ENCODE data around the gene CDK17. TPM values are rescaled to one million over a fixed set of nuclear protein-coding genes. Genes with fewer than 3 reads are reported as not detected.
A peak's percentile ranks its signal among the peaks of the same experiment; 100 is the strongest.
"Not testable (repeated sequence)": the region's sequence is repeated elsewhere in the genome, so short reads cannot be mapped to it uniquely, and the experiment has no call there.

The CDK17 gene
- polyA plus RNA-seq, 3 donors from 2014 or later = 27.2 to 64.0 (median 52.7) TPM

DNA sequence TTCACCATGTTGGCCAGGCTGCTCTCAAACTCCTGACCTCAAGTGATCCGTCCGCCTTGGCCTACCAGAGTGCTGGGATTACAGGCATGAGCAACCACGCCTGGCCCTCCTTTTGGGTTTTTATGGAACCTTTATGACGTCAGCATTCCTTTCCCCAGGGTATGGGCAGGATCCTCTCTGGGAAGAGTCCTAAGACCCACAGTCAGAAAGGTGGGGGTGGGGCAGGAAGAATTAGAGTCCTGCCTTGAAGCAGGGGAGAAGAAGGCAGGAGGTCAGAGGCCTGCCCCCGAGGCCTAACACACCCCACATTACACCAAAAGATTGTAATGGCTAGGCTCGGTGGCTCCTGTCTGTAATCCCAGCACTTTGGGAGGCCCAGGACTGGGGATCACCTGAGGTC, 30.8 kb upstream of the CDK17 start:
- no peak for DNase-seq
- Mint-ChIP-seq H3K27ac (peak overlapping the region in 4 of 6 donors; percentile 6 to 42 (median 19)), H3K4me1 (peaks cover 18 to 19% of the 10 kb centered on the region in 2 donors), H3K27me3 (ENCODE audit: low read depth in 3 of 3) (peaks cover 0 to 12% (median 4%) of the 10 kb centered on the region in 3 donors), H3K4me3 (no peak overlapping the region), H3K9me3 (peaks cover 0 to 1% (median 0%) of the 10 kb centered on the region in 6 donors), H3K36me3 (no peaks in the 10 kb centered on the region)

GRCh38 chr12:96427269-96427729, 27.1 kb upstream of the CDK17 start:
- peak overlapping the region in 3 of 6 donors; percentile 13 to 79 (median 60) for H3K27ac Mint-ChIP-seq
- peaks cover 0 to 2% (median 2%) of the 10 kb centered on the region in 3 donors for H3K27me3 Mint-ChIP-seq (ENCODE audit: low read depth in 3 of 3)
- H3K9me3 Mint-ChIP-seq = peaks cover 0 to 1% (median 0%) of the 10 kb centered on the region in 6 donors
- peaks cover 6 to 7% of the 10 kb centered on the region in 2 donors for H3K4me1 Mint-ChIP-seq
- no peaks in the 10 kb centered on the region for H3K36me3 Mint-ChIP-seq
- no peak overlapping the region for H3K4me3 Mint-ChIP-seq
- DNase-seq = no peak

DNA sequence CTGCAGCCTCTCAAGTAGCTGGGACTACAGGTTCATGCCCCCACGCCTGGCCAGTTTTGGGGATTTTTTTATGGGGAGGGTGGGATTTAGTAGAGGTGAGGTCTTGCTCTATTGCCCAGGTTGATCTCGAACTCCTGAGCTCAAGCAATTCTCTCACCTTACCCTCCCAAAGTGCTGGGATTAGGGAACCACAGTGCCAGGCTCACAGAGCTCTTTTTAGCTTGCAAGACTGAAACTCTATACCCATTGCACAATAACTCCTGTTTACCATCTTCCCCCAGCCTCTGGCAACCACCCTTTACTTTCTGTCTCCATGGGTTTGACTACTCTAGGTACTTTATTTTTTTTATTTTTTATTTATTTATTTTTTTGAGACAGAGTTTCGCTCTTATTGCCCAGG, 25.7 kb upstream of the CDK17 start:
- no peak overlapping the region for H3K27ac Mint-ChIP-seq

GRCh38 chr12:96425321-96425720, 25.1 kb upstream of the CDK17 start:
- Mint-ChIP-seq H3K4me1 (peaks cover 22 to 26% of the 10 kb centered on the region in 2 donors), H3K36me3 (no peaks in the 10 kb centered on the region), H3K9me3 (peaks cover 0 to 1% (median 0%) of the 10 kb centered on the region in 6 donors), H3K27ac (peak overlapping the region in 2 of 6 donors; percentile 24 to 66), H3K4me3 (no peak overlapping the region), H3K27me3 (ENCODE audit: low read depth in 3 of 3) (peaks cover 0 to 2% (median 2%) of the 10 kb centered on the region in 3 donors)
- DNase-seq = no peak

More for the DNA sequence above, 25.7 kb upstream of the CDK17 start:
- Mint-ChIP-seq H3K9me3 (peaks cover 0 to 1% (median 0%) of the 10 kb centered on the region in 6 donors), H3K4me1 (peaks cover 17 to 19% of the 10 kb centered on the region in 2 donors), H3K4me3 (no peak overlapping the region), H3K27me3 (ENCODE audit: low read depth in 3 of 3) (peaks cover 0 to 2% (median 2%) of the 10 kb centered on the region in 3 donors), H3K36me3 (no peaks in the 10 kb centered on the region)
- no peak for DNase-seq

- H3K4me3 Mint-ChIP-seq = no peak overlapping the region
- H3K4me1 Mint-ChIP-seq = peaks cover 22 to 28% of the 10 kb centered on the region in 2 donors
- no peak overlapping the region for H3K27ac Mint-ChIP-seq
- peaks cover 0 to 1% (median 0%) of the 10 kb centered on the region in 6 donors for H3K9me3 Mint-ChIP-seq
- peaks cover 0 to 2% (median 2%) of the 10 kb centered on the region in 3 donors for H3K27me3 Mint-ChIP-seq (ENCODE audit: low read depth in 3 of 3)
- DNase-seq = no peak
- no peaks in the 10 kb centered on the region for H3K36me3 Mint-ChIP-seq
These were observed 24.4 kb upstream of the CDK17 start for GRCh38 chr12:96424601-96425000.

GRCh38 chr12:96422192-96422591, 22.0 kb upstream of the CDK17 start:
- H3K4me1 Mint-ChIP-seq = peaks cover 20 to 28% of the 10 kb centered on the region in 2 donors

GRCh38 chr12:96421014-96421413, 20.8 kb upstream of the CDK17 start:
- Mint-ChIP-seq H3K36me3 (no peaks in the 10 kb centered on the region), H3K27ac (peak overlapping the region; percentile 82 to 96 (median 89)), H3K4me3 (peak overlapping the region; percentile 62 to 89 (median 82)), H3K27me3 (ENCODE audit: low read depth in 3 of 3) (peaks cover 0 to 2% (median 0%) of the 10 kb centered on the region in 3 donors), H3K9me3 (no peaks in the 10 kb centered on the region), H3K4me1 (peaks cover 19 to 28% of the 10 kb centered on the region in 2 donors)
- peak in 1 of 3 donors; percentile 35 for DNase-seq

More at GRCh38 chr12:96422192-96422591, 22.0 kb upstream of the CDK17 start:
- no peak overlapping the region for H3K4me3 Mint-ChIP-seq
- DNase-seq = no peak
- H3K27me3 Mint-ChIP-seq (ENCODE audit: low read depth in 3 of 3) = peaks cover 0 to 2% (median 0%) of the 10 kb centered on the region in 3 donors
- H3K27ac Mint-ChIP-seq = peak overlapping the region in 2 of 6 donors; percentile 28 to 83
- H3K36me3 Mint-ChIP-seq = no peaks in the 10 kb centered on the region
- H3K9me3 Mint-ChIP-seq = peaks cover 0 to 1% (median 0%) of the 10 kb centered on the region in 6 donors

DNA sequence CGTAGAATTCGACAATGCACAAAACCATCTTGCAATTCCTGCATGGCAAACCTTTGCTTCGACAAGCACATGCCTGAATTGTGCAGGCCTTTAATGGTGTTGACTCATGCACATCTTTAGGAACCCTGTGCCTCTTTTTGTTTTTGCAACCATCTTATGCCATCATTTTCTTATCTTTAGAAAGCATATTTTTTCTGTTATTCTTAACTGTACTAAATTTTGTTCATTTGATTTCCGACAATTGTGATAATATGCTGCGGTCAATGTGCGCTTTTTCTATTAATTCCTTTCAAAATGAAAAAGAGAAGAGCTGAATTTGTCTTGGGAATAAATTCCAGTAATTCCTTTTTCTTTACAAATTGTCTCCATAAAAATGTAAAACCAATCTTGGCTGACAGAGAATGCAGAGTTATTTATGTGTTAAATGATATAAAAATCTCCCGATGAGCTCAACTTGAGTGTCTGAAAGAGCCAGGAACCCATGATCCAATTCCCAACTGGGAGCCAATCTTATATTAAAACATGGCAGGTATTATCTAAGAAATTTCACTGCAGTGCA, 20.1 kb upstream of the CDK17 start:
- Mint-ChIP-seq H3K36me3 (no peaks in the 10 kb centered on the region), H3K9me3 (no peaks in the 10 kb centered on the region), H3K27ac (peak overlapping the region; percentile 28 to 96 (median 89)), H3K27me3 (ENCODE audit: low read depth in 3 of 3) (peaks cover 0 to 2% (median 0%) of the 10 kb centered on the region in 3 donors), H3K4me3 (peak overlapping the region in 3 of 5 donors; percentile 62 to 89 (median 82)), H3K4me1 (peaks cover 18 to 26% of the 10 kb centered on the region in 2 donors)
- DNase-seq = no peak

DNA sequence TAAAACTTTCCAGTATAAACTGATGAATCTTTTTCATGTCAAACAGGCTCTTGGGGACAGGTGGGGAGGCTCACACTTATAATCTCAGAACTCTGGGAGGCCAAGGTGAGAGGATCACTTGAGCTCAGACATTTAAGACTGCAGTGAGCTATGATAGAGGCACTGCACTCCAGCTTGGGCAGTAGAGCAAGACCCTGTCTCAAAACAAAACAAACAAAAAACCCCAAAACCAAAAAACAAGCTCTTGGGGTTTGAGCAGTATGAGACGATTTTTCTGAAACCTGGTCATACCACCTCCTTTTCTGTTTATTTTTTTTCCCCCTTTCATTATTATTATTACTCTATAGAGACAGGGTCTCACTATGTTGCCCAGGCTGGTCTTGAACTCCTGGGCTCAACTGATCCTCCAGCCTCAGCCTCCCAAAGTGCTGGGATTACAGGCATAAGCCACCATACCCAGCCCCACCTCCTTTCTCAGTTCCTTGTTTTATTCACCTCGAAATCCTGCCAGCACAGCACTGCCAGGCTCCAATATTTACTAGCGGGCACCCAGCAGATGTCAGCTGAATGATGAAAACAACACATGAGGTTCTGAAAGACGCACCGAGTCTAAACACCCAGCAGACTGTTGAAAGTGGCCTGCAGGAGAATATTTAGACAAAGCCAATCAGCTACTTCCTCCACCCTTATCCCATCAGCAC, 19.5 kb upstream of the CDK17 start:
- Mint-ChIP-seq H3K4me3 (no peak overlapping the region), H3K9me3 (no peaks in the 10 kb centered on the region), H3K27me3 (ENCODE audit: low read depth in 3 of 3) (peaks cover 0 to 2% (median 0%) of the 10 kb centered on the region in 3 donors), H3K4me1 (peaks cover 16 to 22% of the 10 kb centered on the region in 2 donors), H3K36me3 (no peaks in the 10 kb centered on the region), H3K27ac (peak overlapping the region in 3 of 6 donors; percentile 20 to 96 (median 51))
- no peak for DNase-seq

GRCh38 chr12:96417688-96418087, 17.4 kb upstream of the CDK17 start:
- not testable (repeated sequence) for H3K9me3 Mint-ChIP-seq; H3K36me3 Mint-ChIP-seq; H3K27ac Mint-ChIP-seq; DNase-seq; H3K4me3 Mint-ChIP-seq; H3K27me3 Mint-ChIP-seq (ENCODE audit: low read depth in 3 of 3)
- H3K4me1 Mint-ChIP-seq = peaks cover 16 to 22% of the 10 kb centered on the region in 2 donors

- no peaks in the 10 kb centered on the region for H3K9me3 Mint-ChIP-seq
- H3K27ac Mint-ChIP-seq = no peak overlapping the region
- H3K36me3 Mint-ChIP-seq = no peaks in the 10 kb centered on the region
- peaks cover 9 to 12% of the 10 kb centered on the region in 2 donors for H3K4me1 Mint-ChIP-seq
- no peak overlapping the region for H3K4me3 Mint-ChIP-seq
- DNase-seq = no peak
- peaks cover 0 to 7% (median 0%) of the 10 kb centered on the region in 3 donors for H3K27me3 Mint-ChIP-seq (ENCODE audit: low read depth in 3 of 3)
These were observed 16.0 kb upstream of the CDK17 start for GRCh38 chr12:96416033-96416799.

DNA sequence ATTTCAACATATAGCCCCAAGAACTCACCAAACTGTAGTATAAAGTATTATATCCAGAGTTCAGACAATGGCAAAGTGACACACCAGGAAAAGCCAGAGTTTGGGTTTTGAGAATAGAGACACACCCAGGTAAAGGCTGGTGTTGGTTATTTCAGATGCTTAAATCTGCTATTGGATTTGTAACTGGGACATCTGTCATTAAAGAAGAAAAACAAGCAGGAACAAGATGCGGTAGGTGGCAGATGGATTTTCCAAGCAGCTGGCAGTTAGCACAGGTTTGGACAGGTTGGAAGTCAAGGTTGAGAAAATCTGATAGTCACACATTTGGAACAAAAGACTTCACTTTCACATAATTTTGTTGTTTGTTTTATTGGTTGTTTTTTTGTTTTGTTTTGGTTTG, 14.4 kb upstream of the CDK17 start:
- Mint-ChIP-seq H3K36me3 (no peaks in the 10 kb centered on the region), H3K27ac (peak overlapping the region in 1 of 6 donors; percentile 21), H3K27me3 (ENCODE audit: low read depth in 3 of 3) (peaks cover 0 to 7% (median 0%) of the 10 kb centered on the region in 3 donors), H3K4me1 (peaks cover 0 to 1% of the 10 kb centered on the region in 2 donors), H3K4me3 (no peak overlapping the region), H3K9me3 (no peaks in the 10 kb centered on the region)
- DNase-seq = no peak

DNA sequence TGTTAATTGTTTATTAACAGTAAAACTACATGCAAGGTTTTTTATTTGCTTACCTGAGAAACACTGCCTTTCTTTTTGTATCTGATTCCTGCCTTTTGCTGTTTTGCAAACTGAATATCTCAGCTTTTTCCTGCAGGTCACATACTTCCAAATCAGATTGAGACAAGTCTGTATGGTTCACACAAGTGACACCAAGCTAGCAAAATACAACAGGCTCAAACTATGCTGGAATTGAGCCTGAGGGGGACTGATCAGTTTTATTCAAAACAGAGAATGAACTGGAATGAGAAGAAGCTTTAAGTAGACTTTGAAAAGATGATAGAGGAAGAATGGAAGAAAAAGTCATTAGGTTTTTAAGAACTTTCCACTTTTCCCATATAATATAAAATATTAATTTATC, 12.2 kb upstream of the CDK17 start:
- no peaks in the 10 kb centered on the region for H3K9me3 Mint-ChIP-seq
- peaks cover 0 to 3% (median 0%) of the 10 kb centered on the region in 3 donors for H3K36me3 Mint-ChIP-seq
- no peak for DNase-seq
- H3K27ac Mint-ChIP-seq = peak overlapping the region in 1 of 6 donors; percentile 49
- no peak overlapping the region for H3K4me3 Mint-ChIP-seq
- peaks cover 0 to 7% (median 0%) of the 10 kb centered on the region in 3 donors for H3K27me3 Mint-ChIP-seq (ENCODE audit: low read depth in 3 of 3)
- H3K4me1 Mint-ChIP-seq = peaks cover 0 to 1% of the 10 kb centered on the region in 2 donors

All from immature natural killer cell (primary cell).